WTC11 (cell line): ENCODE results near the gene SOD1. TPM values are rescaled to one million over a fixed set of nuclear protein-coding genes. Genes with fewer than 3 reads are reported as not detected.

Experiments used
- ATAC-seq: fragments of 200-7000 bp; cut with Tn5 transposase; 2 replicates; pipeline ENCODE4 v1.10.0; 2021; ENCODE audit warnings: mild to moderate bottlenecking, moderate library complexity
- CTCF ChIA-PET: fragments of 300-600 bp; sonication (Branson Sonifier 250); formaldehyde crosslinking; loops from one replicate; lab custom pipeline; 2021; ENCODE audit warnings: antibody characterized with exemption; lab: Charles Lee
- POLR2A ChIA-PET: fragments of 350-600 bp; sonication (Branson Sonifier 250); formaldehyde crosslinking; loops from one replicate; lab custom pipeline; 2021; ENCODE audit warnings: antibody characterized with exemption; lab: Charles Lee
- DNase-seq: peaks from one replicate; pipeline ENCODE4 v3.0.0; 2021; ENCODE audit warnings: low spot score
- H3K27ac Mint-ChIP-seq: 2 replicates; pipeline ENCODE4 v1.8.0; 2021; ENCODE audit warnings: mixed read lengths
- H3K27me3 Mint-ChIP-seq: 2 replicates; pipeline ENCODE4 v1.8.0; 2021; ENCODE audit warnings: low read depth, mild to moderate bottlenecking, moderate library complexity, mixed read lengths
- H3K36me3 Mint-ChIP-seq: 2 replicates; pipeline ENCODE4 v1.8.0; 2021; ENCODE audit warnings: mixed read lengths
- H3K4me1 Mint-ChIP-seq: 2 replicates; pipeline ENCODE4 v1.8.0; 2022; ENCODE audit warnings: mixed read lengths
- H3K4me3 Mint-ChIP-seq: 2 replicates; pipeline ENCODE4 v1.8.0; 2021; ENCODE audit warnings: mild to moderate bottlenecking, moderate library complexity, mixed read lengths
- H3K9me3 Mint-ChIP-seq: 2 replicates; pipeline ENCODE4 v1.8.0; 2021; ENCODE audit warnings: mixed read lengths
- AFF4 ChIP-seq: sonication (generic); formaldehyde crosslinking; IDR thresholded peaks from 2 replicates; pipeline ENCODE4 v1.8.1; 2023; ENCODE audit warnings: mild to moderate bottlenecking, missing genetic modification reagents, borderline replicate concordance
- ATF1 ChIP-seq: sonication (generic); formaldehyde crosslinking; IDR thresholded peaks from 2 replicates; pipeline ENCODE4 v1.8.1; 2023; ENCODE audit warnings: mild to moderate bottlenecking, moderate library complexity, missing genetic modification reagents
- CREM ChIP-seq: sonication (generic); formaldehyde crosslinking; IDR thresholded peaks from 2 replicates; pipeline ENCODE4 v1.8.1; 2022; ENCODE audit warnings: mild to moderate bottlenecking, missing genetic modification reagents, moderate library complexity
- ETV6 ChIP-seq: sonication (generic); formaldehyde crosslinking; IDR thresholded peaks from 2 replicates; pipeline ENCODE4 v1.8.1; 2022; ENCODE audit warnings: mild to moderate bottlenecking, missing genetic modification reagents
- FOXK1 ChIP-seq: sonication (generic); formaldehyde crosslinking; IDR thresholded peaks from 2 replicates; pipeline ENCODE4 v1.8.0; 2022; ENCODE audit warnings: mild to moderate bottlenecking, moderate library complexity, missing genetic modification reagents
- GABPB1 ChIP-seq: sonication (generic); formaldehyde crosslinking; IDR thresholded peaks from 2 replicates; pipeline ENCODE4 v1.8.1; 2023; ENCODE audit warnings: mild to moderate bottlenecking, missing genetic modification reagents
- PRRX2 ChIP-seq: fragments of 250-450 bp; sonication (Bioruptor Pico); IDR thresholded peaks from 2 replicates; pipeline ENCODE4 v1.8.0; 2021; ENCODE audit warnings: mild to moderate bottlenecking
- SP1 ChIP-seq: sonication (generic); formaldehyde crosslinking; conservative IDR thresholded peaks from 2 replicates; pipeline ENCODE4 v1.8.1; 2022; ENCODE audit warnings: missing genetic modification reagents
- TP53 ChIP-seq: sonication (generic); formaldehyde crosslinking; IDR thresholded peaks from 2 replicates; pipeline ENCODE4 v1.8.1; 2023; ENCODE audit warnings: mild to moderate bottlenecking, missing genetic modification reagents
- USF2 ChIP-seq: sonication (generic); formaldehyde crosslinking; IDR thresholded peaks from 2 replicates; pipeline ENCODE4 v1.8.1; 2023; ENCODE audit warnings: mild to moderate bottlenecking, missing genetic modification reagents, moderate library complexity
- ZNF121 ChIP-seq: sonication (generic); formaldehyde crosslinking; IDR thresholded peaks from 2 replicates; pipeline ENCODE4 v1.8.0; 2023; ENCODE audit warnings: missing genetic modification reagents
- ZNF138 ChIP-seq: sonication (generic); formaldehyde crosslinking; conservative IDR thresholded peaks from 2 replicates; pipeline ENCODE4 v1.8.1; 2022; ENCODE audit warnings: mild to moderate bottlenecking, moderate library complexity, missing genetic modification reagents
- ZNF416 ChIP-seq: fragments of 250-450 bp; sonication (Bioruptor Pico); IDR thresholded peaks from 2 replicates; pipeline ENCODE4 v1.9.0; 2021; ENCODE audit warnings: mild to moderate bottlenecking, inconsistent platforms
- ZNF671 ChIP-seq: fragments of 250-450 bp; sonication (Bioruptor Pico); IDR thresholded peaks from 2 replicates; pipeline ENCODE4 v1.8.0; 2021; ENCODE audit warnings: mild to moderate bottlenecking
- total RNA-seq: library from RNA; stranded (reverse); gene quantifications from 3 replicates; pipeline ENCODE4 v1.2.3, GENCODE V29; 2021
- TF ChIP-seq, protein P1 (sequence below): sonication (generic); formaldehyde crosslinking; IDR thresholded peaks from 2 replicates; pipeline ENCODE4 v1.8.0; 2023; ENCODE audit warnings: mild to moderate bottlenecking, missing genetic modification reagents
- TF ChIP-seq, protein P2 (sequence below): sonication (generic); formaldehyde crosslinking; conservative IDR thresholded peaks from 2 replicates; pipeline ENCODE4 v1.8.1; 2022; ENCODE audit warnings: mild to moderate bottlenecking, missing genetic modification reagents
- TF ChIP-seq, protein P3 (sequence below): sonication (generic); formaldehyde crosslinking; IDR thresholded peaks from 2 replicates; pipeline ENCODE4 v1.8.1; 2022; ENCODE audit warnings: mild to moderate bottlenecking, missing genetic modification reagents, moderate library complexity, borderline replicate concordance
- TF ChIP-seq, protein P4 (sequence below): sonication (generic); formaldehyde crosslinking; IDR thresholded peaks from 2 replicates; pipeline ENCODE4 v1.8.0; 2022; ENCODE audit warnings: missing genetic modification reagents
- TF ChIP-seq, protein P5 (sequence below): sonication (generic); formaldehyde crosslinking; IDR thresholded peaks from 2 replicates; pipeline ENCODE4 v1.8.1; 2023; ENCODE audit warnings: mild to moderate bottlenecking, missing genetic modification reagents

Gene SOD1
- total RNA-seq, 1 experiment from 2014 or later: 181 TPM

- no peaks in the 10 kb centered on the region for H3K27me3 Mint-ChIP-seq
- no peak overlapping the region for H3K27ac Mint-ChIP-seq
- CTCF ChIA-PET: no interaction called here
- H3K4me1 Mint-ChIP-seq: peaks cover 10% of the 10 kb centered on the region
- H3K4me3 Mint-ChIP-seq: no peak overlapping the region
- DNase-seq (no peak), ATAC-seq (no peak)
- TF ChIP-seq, protein P1, sequence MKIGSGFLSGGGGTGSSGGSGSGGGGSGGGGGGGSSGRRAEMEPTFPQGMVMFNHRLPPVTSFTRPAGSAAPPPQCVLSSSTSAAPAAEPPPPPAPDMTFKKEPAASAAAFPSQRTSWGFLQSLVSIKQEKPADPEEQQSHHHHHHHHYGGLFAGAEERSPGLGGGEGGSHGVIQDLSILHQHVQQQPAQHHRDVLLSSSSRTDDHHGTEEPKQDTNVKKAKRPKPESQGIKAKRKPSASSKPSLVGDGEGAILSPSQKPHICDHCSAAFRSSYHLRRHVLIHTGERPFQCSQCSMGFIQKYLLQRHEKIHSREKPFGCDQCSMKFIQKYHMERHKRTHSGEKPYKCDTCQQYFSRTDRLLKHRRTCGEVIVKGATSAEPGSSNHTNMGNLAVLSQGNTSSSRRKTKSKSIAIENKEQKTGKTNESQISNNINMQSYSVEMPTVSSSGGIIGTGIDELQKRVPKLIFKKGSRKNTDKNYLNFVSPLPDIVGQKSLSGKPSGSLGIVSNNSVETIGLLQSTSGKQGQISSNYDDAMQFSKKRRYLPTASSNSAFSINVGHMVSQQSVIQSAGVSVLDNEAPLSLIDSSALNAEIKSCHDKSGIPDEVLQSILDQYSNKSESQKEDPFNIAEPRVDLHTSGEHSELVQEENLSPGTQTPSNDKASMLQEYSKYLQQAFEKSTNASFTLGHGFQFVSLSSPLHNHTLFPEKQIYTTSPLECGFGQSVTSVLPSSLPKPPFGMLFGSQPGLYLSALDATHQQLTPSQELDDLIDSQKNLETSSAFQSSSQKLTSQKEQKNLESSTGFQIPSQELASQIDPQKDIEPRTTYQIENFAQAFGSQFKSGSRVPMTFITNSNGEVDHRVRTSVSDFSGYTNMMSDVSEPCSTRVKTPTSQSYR (CRISPR knock-in tag): no peak
- no peak for TF ChIP-seq FOXK1 (CRISPR knock-in tag)
- no peak for TF ChIP-seq ZNF671 (CRISPR knock-in tag)
- TF ChIP-seq ZNF138: no peak
- TF ChIP-seq ETV6: no peak
- TF ChIP-seq CREM (CRISPR knock-in tag): no peak
- no peak for TF ChIP-seq ATF1 (CRISPR knock-in tag)
- TF ChIP-seq ZNF416 (CRISPR knock-in tag): no peak
- no peak for TF ChIP-seq PRRX2 (CRISPR knock-in tag)
- TF ChIP-seq, protein P2, sequence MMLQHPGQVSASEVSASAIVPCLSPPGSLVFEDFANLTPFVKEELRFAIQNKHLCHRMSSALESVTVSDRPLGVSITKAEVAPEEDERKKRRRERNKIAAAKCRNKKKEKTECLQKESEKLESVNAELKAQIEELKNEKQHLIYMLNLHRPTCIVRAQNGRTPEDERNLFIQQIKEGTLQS (CRISPR knock-in tag): no peak
- TF ChIP-seq ZNF121 (CRISPR knock-in tag): no peak
- TF ChIP-seq SP1 (CRISPR knock-in tag): no peak
- POLR2A ChIA-PET: no interaction called here
- 0 out of 2 replicates have a peak, but pooled peaks cover 8% of the 10 kb centered on the region for H3K36me3 Mint-ChIP-seq
- H3K9me3 Mint-ChIP-seq: no peaks in the 10 kb centered on the region
Measured at GRCh38 chr21:31675318-31675717, 15.8 kb downstream of the SOD1 start.

- H3K4me3 Mint-ChIP-seq: no peak overlapping the region
- 0 out of 2 replicates have a peak, but pooled peaks cover 10% of the 10 kb centered on the region for H3K36me3 Mint-ChIP-seq
- ChIA-PET POLR2A (no interaction called here), CTCF (no interaction called here)
- DNase-seq (no peak), ATAC-seq (no peak)
- H3K27ac Mint-ChIP-seq: no peak overlapping the region
- no peaks in the 10 kb centered on the region for H3K9me3 Mint-ChIP-seq
- H3K27me3 Mint-ChIP-seq: no peaks in the 10 kb centered on the region
- peaks cover 6% of the 10 kb centered on the region for H3K4me1 Mint-ChIP-seq
- TF ChIP-seq, protein P3, sequence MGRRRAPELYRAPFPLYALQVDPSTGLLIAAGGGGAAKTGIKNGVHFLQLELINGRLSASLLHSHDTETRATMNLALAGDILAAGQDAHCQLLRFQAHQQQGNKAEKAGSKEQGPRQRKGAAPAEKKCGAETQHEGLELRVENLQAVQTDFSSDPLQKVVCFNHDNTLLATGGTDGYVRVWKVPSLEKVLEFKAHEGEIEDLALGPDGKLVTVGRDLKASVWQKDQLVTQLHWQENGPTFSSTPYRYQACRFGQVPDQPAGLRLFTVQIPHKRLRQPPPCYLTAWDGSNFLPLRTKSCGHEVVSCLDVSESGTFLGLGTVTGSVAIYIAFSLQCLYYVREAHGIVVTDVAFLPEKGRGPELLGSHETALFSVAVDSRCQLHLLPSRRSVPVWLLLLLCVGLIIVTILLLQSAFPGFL (CRISPR knock-in tag): no peak
- TF ChIP-seq GABPB1 (no peak), ZNF121 (CRISPR knock-in tag) (no peak), TP53 (CRISPR knock-in tag) (no peak), USF2 (CRISPR knock-in tag) (no peak), AFF4 (CRISPR knock-in tag) (no peak)
- TF ChIP-seq, protein P4, sequence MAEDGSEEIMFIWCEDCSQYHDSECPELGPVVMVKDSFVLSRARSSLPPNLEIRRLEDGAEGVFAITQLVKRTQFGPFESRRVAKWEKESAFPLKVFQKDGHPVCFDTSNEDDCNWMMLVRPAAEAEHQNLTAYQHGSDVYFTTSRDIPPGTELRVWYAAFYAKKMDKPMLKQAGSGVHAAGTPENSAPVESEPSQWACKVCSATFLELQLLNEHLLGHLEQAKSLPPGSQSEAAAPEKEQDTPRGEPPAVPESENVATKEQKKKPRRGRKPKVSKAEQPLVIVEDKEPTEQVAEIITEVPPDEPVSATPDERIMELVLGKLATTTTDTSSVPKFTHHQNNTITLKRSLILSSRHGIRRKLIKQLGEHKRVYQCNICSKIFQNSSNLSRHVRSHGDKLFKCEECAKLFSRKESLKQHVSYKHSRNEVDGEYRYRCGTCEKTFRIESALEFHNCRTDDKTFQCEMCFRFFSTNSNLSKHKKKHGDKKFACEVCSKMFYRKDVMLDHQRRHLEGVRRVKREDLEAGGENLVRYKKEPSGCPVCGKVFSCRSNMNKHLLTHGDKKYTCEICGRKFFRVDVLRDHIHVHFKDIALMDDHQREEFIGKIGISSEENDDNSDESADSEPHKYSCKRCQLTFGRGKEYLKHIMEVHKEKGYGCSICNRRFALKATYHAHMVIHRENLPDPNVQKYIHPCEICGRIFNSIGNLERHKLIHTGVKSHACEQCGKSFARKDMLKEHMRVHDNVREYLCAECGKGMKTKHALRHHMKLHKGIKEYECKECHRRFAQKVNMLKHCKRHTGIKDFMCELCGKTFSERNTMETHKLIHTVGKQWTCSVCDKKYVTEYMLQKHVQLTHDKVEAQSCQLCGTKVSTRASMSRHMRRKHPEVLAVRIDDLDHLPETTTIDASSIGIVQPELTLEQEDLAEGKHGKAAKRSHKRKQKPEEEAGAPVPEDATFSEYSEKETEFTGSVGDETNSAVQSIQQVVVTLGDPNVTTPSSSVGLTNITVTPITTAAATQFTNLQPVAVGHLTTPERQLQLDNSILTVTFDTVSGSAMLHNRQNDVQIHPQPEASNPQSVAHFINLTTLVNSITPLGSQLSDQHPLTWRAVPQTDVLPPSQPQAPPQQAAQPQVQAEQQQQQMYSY: no peak
- TF ChIP-seq, protein P5, sequence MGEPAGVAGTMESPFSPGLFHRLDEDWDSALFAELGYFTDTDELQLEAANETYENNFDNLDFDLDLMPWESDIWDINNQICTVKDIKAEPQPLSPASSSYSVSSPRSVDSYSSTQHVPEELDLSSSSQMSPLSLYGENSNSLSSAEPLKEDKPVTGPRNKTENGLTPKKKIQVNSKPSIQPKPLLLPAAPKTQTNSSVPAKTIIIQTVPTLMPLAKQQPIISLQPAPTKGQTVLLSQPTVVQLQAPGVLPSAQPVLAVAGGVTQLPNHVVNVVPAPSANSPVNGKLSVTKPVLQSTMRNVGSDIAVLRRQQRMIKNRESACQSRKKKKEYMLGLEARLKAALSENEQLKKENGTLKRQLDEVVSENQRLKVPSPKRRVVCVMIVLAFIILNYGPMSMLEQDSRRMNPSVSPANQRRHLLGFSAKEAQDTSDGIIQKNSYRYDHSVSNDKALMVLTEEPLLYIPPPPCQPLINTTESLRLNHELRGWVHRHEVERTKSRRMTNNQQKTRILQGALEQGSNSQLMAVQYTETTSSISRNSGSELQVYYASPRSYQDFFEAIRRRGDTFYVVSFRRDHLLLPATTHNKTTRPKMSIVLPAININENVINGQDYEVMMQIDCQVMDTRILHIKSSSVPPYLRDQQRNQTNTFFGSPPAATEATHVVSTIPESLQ (CRISPR knock-in tag): no peak
Measured at GRCh38 chr21:31675960-31676359, 16.5 kb downstream of the SOD1 start.
